ENCODE measurements around the gene WDR27. TPM values are rescaled to one million over a fixed set of nuclear protein-coding genes. Genes with fewer than 3 reads are reported as not detected.

The WDR27 gene
- total RNA-seq, 1 donor from 2014 or later: 35.0 TPM

GRCh38 chr6:169425628-169426370, 276.0 kb downstream of the WDR27 start:
- no peaks in the 10 kb centered on the region for H3K36me3 Mint-ChIP-seq (ENCODE audit: low read depth)
- H3K4me3 Mint-ChIP-seq (ENCODE audit: low read depth): no peak overlapping the region
- intact Hi-C loops (cut with micrococcal nuclease): no loop called here
- no peaks in the 10 kb centered on the region for H3K27me3 Mint-ChIP-seq (ENCODE audit: low read depth)
- H3K9me3 Mint-ChIP-seq: peaks cover 8% of the 10 kb centered on the region
- H3K4me1 Mint-ChIP-seq (ENCODE audit: low read depth): no peaks in the 10 kb centered on the region
- H3K27ac Mint-ChIP-seq: no peak overlapping the region
- DNase-seq (ENCODE audit: low spot score): no peak

- no peak overlapping the region for H3K27ac Mint-ChIP-seq
- no peaks in the 10 kb centered on the region for H3K36me3 Mint-ChIP-seq (ENCODE audit: low read depth)
- H3K4me3 Mint-ChIP-seq (ENCODE audit: low read depth): no peak overlapping the region
- intact Hi-C loops (cut with micrococcal nuclease): no loop called here
- DNase-seq (ENCODE audit: low spot score): no peak
- H3K27me3 Mint-ChIP-seq (ENCODE audit: low read depth): no peaks in the 10 kb centered on the region
- H3K4me1 Mint-ChIP-seq (ENCODE audit: low read depth): no peaks in the 10 kb centered on the region
- H3K9me3 Mint-ChIP-seq: peaks cover under 1% of the 10 kb centered on the region
Measured at GRCh38 chr6:169424821-169425240, 277.0 kb downstream of the WDR27 start.

GRCh38 chr6:169424149-169424804, 277.6 kb downstream of the WDR27 start:
- no peak for DNase-seq (ENCODE audit: low spot score)
- H3K4me1 Mint-ChIP-seq (ENCODE audit: low read depth): no peaks in the 10 kb centered on the region
- H3K27me3 Mint-ChIP-seq (ENCODE audit: low read depth): no peaks in the 10 kb centered on the region
- H3K36me3 Mint-ChIP-seq (ENCODE audit: low read depth): no peaks in the 10 kb centered on the region
- H3K9me3 Mint-ChIP-seq: no peaks in the 10 kb centered on the region
- H3K27ac Mint-ChIP-seq: no peak overlapping the region
- intact Hi-C loops (cut with micrococcal nuclease): no loop called here
- no peak overlapping the region for H3K4me3 Mint-ChIP-seq (ENCODE audit: low read depth)

GRCh38 chr6:169421586-169422264, 280.1 kb downstream of the WDR27 start:
- intact Hi-C loops (cut with micrococcal nuclease): no loop called here
- DNase-seq (ENCODE audit: low spot score): no peak
- Mint-ChIP-seq H3K36me3 (ENCODE audit: low read depth) (no peaks in the 10 kb centered on the region), H3K27me3 (ENCODE audit: low read depth) (no peaks in the 10 kb centered on the region), H3K27ac (no peak overlapping the region), H3K9me3 (no peaks in the 10 kb centered on the region), H3K4me3 (ENCODE audit: low read depth) (no peak overlapping the region), H3K4me1 (ENCODE audit: low read depth) (no peaks in the 10 kb centered on the region)

- H3K4me3 Mint-ChIP-seq (ENCODE audit: low read depth): no peak overlapping the region
- no peaks in the 10 kb centered on the region for H3K9me3 Mint-ChIP-seq
- no peaks in the 10 kb centered on the region for H3K4me1 Mint-ChIP-seq (ENCODE audit: low read depth)
- H3K27me3 Mint-ChIP-seq (ENCODE audit: low read depth): no peaks in the 10 kb centered on the region
- H3K27ac Mint-ChIP-seq: no peak overlapping the region
- H3K36me3 Mint-ChIP-seq (ENCODE audit: low read depth): no peaks in the 10 kb centered on the region
- DNase-seq (ENCODE audit: low spot score): no peak
- intact Hi-C loops (cut with micrococcal nuclease): no loop called here
Measured at GRCh38 chr6:169420912-169421543, 280.8 kb downstream of the WDR27 start.

- intact Hi-C loops (cut with micrococcal nuclease): no loop called here
- DNase-seq (ENCODE audit: low spot score): no peak
- Mint-ChIP-seq H3K4me1 (ENCODE audit: low read depth) (no peaks in the 10 kb centered on the region), H3K4me3 (ENCODE audit: low read depth) (no peak overlapping the region), H3K27ac (no peak overlapping the region), H3K27me3 (ENCODE audit: low read depth) (no peaks in the 10 kb centered on the region), H3K9me3 (peaks cover 18% of the 10 kb centered on the region), H3K36me3 (ENCODE audit: low read depth) (no peaks in the 10 kb centered on the region)
Measured at GRCh38 chr6:169417101-169417500, 284.7 kb downstream of the WDR27 start.

- no peaks in the 10 kb centered on the region for H3K27me3 Mint-ChIP-seq (ENCODE audit: low read depth)
- H3K27ac Mint-ChIP-seq: no peak overlapping the region
- peaks cover 18% of the 10 kb centered on the region for H3K9me3 Mint-ChIP-seq
- intact Hi-C loops (cut with micrococcal nuclease): no loop called here
- H3K4me1 Mint-ChIP-seq (ENCODE audit: low read depth): no peaks in the 10 kb centered on the region
- H3K36me3 Mint-ChIP-seq (ENCODE audit: low read depth): no peaks in the 10 kb centered on the region
- no peak for DNase-seq (ENCODE audit: low spot score)
- H3K4me3 Mint-ChIP-seq (ENCODE audit: low read depth): no peak overlapping the region
Measured at GRCh38 chr6:169416249-169416648, 285.6 kb downstream of the WDR27 start.

- Mint-ChIP-seq H3K27me3 (ENCODE audit: low read depth) (no peaks in the 10 kb centered on the region), H3K4me1 (ENCODE audit: low read depth) (no peaks in the 10 kb centered on the region), H3K4me3 (ENCODE audit: low read depth) (no peak overlapping the region), H3K36me3 (ENCODE audit: low read depth) (no peaks in the 10 kb centered on the region), H3K27ac (no peak overlapping the region), H3K9me3 (peaks cover 18% of the 10 kb centered on the region)
- intact Hi-C loops (cut with micrococcal nuclease): no loop called here
- no peak for DNase-seq (ENCODE audit: low spot score)
Measured at GRCh38 chr6:169415179-169415578, 286.6 kb downstream of the WDR27 start.

GRCh38 chr6:169411722-169412121, 290.1 kb downstream of the WDR27 start:
- H3K9me3 Mint-ChIP-seq: peaks cover 18% of the 10 kb centered on the region
- H3K27ac Mint-ChIP-seq: no peak overlapping the region
- H3K4me1 Mint-ChIP-seq (ENCODE audit: low read depth): no peaks in the 10 kb centered on the region
- no peaks in the 10 kb centered on the region for H3K27me3 Mint-ChIP-seq (ENCODE audit: low read depth)
- intact Hi-C loops (cut with micrococcal nuclease): no loop called here
- H3K36me3 Mint-ChIP-seq (ENCODE audit: low read depth): no peaks in the 10 kb centered on the region
- DNase-seq (ENCODE audit: low spot score): no peak
- H3K4me3 Mint-ChIP-seq (ENCODE audit: low read depth): no peak overlapping the region

- Mint-ChIP-seq H3K4me1 (ENCODE audit: low read depth) (no peaks in the 10 kb centered on the region), H3K27ac (no peak overlapping the region), H3K36me3 (ENCODE audit: low read depth) (no peaks in the 10 kb centered on the region), H3K27me3 (ENCODE audit: low read depth) (no peaks in the 10 kb centered on the region), H3K4me3 (ENCODE audit: low read depth) (no peak overlapping the region), H3K9me3 (peaks cover 18% of the 10 kb centered on the region)
- intact Hi-C loops (cut with micrococcal nuclease): no loop called here
- no peak for DNase-seq (ENCODE audit: low spot score)
Measured at GRCh38 chr6:169411296-169411695, 290.5 kb downstream of the WDR27 start.

GRCh38 chr6:169409742-169410312, 292.0 kb downstream of the WDR27 start:
- H3K27ac Mint-ChIP-seq: no peak overlapping the region
- H3K9me3 Mint-ChIP-seq: peaks cover 12% of the 10 kb centered on the region
- no peaks in the 10 kb centered on the region for H3K36me3 Mint-ChIP-seq (ENCODE audit: low read depth)
- H3K27me3 Mint-ChIP-seq (ENCODE audit: low read depth): no peaks in the 10 kb centered on the region
- no peak for DNase-seq (ENCODE audit: low spot score)
- no peaks in the 10 kb centered on the region for H3K4me1 Mint-ChIP-seq (ENCODE audit: low read depth)
- no peak overlapping the region for H3K4me3 Mint-ChIP-seq (ENCODE audit: low read depth)
- intact Hi-C loops (cut with micrococcal nuclease): no loop called here

GRCh38 chr6:169407325-169407724, 294.5 kb downstream of the WDR27 start:
- intact Hi-C loops (cut with micrococcal nuclease): no loop called here
- Mint-ChIP-seq H3K4me1 (ENCODE audit: low read depth) (no peaks in the 10 kb centered on the region), H3K36me3 (ENCODE audit: low read depth) (no peaks in the 10 kb centered on the region), H3K9me3 (no peaks in the 10 kb centered on the region), H3K4me3 (ENCODE audit: low read depth) (no peak overlapping the region), H3K27me3 (ENCODE audit: low read depth) (no peaks in the 10 kb centered on the region), H3K27ac (no peak overlapping the region)
- no peak for DNase-seq (ENCODE audit: low spot score)

Measured in activated T-helper 2 cell treated with anti-CD3 and anti-CD28 coated beads, Interferon-gamma antibody, Interleukin-2, Interleukin-4, amounts not matched to agents 10 μg/mL and 5 μg/mL and 100 μg/mL, durations not matched to agents 14 hours and 24 hours and 36 hours (primary cell).